HG02852 (cell line): ENCODE data around the gene STON1.
"Not testable (repeated sequence)": the region's sequence is repeated elsewhere in the genome, so short reads cannot be mapped to it uniquely, and the experiment has no call there.

Source experiments
- ATAC-seq: cut with Tn5 transposase; IDR thresholded peaks from one replicate; pipeline ENCODE4 v1.9.1; 2021; ENCODE audit warnings: mild to moderate bottlenecking, moderate library complexity; ENCODE audit not compliant: unreplicated experiment

The STON1 gene

DNA sequence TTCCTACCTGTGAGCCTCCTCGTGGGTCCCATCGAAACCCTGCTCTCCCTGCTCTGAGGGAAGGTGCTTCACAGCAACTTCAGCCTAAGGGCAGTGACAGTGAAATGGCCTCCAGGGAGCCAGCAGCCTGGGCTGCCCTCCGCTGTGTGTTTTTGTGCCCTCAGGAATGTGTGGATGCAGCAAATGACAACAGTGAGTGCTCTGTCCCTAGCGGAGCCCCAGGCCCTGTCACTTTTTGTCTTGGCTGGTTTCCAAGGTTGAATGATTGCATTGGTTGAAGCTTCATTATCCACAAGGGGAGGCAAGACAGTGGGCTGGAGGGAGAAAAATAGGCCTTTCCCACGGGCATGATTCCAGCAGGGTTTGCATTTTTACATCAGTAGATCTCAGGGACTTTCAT, 42.9 kb downstream of the STON1 start:
- ATAC-seq = no peak

DNA sequence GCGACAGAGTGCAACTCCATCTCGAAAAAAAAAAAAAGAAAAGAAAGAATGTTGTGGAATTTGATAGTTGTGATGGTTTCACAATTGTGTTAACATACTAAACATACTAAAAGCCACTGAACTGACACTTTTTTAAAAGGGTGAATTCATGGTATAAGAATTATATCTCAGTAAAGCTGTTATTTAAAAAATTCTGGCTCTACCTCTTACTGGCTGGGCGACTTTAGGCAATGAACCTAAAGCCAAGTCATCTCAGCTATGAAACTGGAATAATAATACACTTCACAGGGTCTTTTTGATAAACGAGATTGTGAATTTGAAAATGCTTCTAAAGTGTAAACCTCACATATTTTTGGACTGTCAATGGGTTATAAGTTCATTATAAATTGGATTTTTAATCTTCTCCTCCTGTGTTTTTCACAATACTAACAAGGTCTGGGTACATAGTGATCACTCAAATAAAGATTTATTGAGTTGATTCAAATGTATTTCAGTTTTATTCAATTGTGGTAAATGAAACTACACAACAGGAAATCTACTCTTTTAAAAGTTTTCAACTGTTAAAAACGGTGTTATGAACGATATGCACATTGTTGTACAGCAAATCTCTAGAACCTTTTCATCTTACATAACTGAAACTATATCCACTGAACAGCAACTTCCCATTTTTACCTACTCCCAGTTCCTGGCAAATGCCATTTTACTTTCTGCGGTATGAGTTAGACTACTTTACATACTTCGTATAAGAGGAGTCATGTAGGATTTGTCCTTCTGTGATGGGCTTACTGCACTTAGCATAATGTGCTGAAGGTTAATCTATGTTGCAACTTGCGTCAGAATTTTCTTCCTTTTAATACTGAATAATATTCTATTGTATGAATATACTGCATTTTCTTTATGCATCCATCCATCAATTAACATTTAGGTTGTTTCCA, 44.7 kb downstream of the STON1 start:
- no peak for ATAC-seq

DNA sequence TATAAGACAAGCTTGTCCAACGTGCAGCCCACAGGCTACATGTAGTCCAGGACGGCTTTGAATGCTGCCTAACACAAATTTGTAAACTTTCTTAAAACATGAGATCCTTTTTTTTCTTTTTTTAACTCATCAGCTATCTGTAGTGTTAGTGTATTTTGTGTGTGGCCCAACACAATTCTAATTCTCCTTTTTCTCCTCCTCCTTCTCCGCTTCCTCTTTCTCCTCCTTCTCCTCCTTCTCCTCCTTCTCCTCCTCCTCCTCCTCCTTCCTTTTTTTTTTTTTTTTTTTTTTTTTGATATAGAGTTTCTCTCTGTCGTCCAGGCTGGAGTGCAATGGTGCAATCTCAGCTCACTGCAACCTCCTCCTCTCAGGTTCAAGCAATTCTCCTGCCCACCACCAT, 48.4 kb downstream of the STON1 start:
- no peak for ATAC-seq

- ATAC-seq = no peak
Measured at GRCh38 chr2:48583961-48584360, 54.0 kb downstream of the STON1 start.

- no peak for ATAC-seq
Measured at GRCh38 chr2:48584551-48584950, 54.6 kb downstream of the STON1 start.

- no peak for ATAC-seq
Measured at GRCh38 chr2:48586433-48586832, 56.5 kb downstream of the STON1 start.

DNA sequence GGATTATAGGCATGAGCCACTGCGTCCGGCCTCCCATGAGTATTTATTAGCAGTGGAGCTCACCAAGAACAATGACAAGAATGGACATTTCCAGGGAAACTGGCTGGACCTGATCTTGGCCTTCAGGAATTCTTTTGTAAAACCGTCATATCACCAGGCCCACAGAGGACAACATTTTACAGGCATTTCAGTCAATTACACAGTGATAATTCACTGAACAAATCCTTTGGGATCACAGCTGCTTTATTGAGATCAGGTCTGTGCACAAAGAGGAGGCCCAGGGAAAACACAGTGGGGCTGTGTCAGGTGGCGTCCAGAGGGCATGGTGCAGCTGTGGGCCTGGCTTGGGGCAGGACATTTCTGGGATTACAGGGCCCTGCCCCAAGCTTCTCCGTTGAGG, 57.6 kb downstream of the STON1 start:
- ATAC-seq = no peak

DNA sequence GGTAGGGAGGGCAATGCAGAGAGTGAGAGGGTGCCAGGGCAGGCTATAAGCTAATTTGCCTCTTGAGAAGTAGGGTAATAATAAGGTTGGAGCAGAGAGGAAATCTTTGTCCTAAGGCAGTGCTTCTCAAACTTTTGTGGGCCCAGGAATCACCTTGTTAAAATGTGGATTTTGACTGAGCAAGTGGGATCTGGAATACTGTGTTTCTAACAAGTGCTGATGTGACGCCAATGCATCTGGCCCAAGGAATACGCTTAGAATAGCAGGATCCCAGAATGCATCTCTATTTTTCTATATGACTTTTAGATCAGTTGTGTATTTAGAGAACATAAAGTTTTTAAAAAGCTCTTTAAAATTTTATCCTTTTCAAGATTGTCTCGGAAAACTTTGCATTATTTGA, 58.0 kb downstream of the STON1 start:
- no peak for ATAC-seq

DNA sequence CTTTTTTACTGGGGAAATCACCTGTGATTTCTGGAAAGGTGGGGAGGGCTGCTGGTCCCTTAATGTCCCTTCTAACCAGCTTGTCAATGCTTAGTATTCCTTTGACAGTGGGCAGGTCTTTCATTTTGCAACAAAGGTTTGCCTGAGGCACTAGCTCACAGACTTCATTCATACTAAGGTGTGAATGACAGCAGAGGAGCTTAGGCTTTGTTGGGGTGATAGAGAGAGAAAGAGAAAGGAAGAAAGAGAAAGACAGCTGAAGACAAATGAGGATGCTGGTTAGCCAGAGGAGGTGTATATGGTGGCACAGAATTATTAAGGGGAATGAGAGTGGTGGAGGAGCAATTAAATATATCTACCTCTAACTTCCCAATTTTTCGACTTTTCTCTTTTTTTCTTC, 58.8 kb downstream of the STON1 start:
- no peak for ATAC-seq

DNA sequence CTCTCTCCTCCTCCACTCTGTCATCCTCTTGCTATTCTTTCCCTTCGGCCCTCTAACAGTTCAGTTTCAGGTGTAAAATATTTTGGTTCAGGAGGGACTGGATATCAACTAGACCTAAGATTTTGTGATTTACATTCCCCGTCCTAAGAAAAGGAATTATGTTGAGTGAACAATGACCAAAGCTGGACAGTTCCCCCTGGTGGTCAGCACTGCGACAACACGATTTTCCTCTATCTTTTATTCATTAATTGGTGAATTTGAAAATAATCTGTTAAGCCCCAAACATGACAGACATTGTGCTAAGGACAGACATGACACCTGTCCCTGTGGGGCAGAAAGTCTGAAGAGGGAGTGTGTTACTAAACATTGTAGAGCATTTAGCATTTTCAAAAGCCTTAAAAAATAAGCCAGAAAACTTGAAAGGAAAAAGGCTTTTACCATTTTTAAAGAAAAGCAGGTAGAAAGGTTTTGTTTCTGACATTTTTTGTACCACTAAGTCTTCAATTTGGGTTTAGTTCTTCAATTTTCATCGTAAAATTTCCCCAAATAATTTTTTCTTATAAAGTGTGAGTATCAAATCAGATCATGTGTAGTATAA, 59.3 kb downstream of the STON1 start:
- ATAC-seq = no peak

DNA sequence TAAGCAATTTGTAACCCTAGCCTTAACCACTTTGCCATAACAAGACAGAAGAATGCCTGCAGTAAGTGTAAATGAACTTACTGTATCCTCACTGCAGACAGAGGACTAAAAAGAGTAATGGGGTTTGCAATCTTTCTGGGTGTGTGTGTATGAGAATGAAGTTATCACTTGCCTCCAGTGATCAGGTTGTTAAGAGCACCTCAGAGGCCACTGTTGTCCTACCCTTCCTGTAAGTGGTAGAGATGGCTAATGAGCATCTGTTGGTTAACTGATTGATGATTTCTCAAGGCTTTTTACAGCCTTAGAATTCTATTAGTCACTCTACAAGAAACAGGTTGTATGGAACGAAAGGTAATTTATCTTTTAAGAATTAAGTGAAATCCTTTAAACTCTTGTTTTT, 60.1 kb downstream of the STON1 start:
- ATAC-seq = no peak

GRCh38 chr2:48592067-48592466, 62.1 kb downstream of the STON1 start:
- no peak for ATAC-seq

DNA sequence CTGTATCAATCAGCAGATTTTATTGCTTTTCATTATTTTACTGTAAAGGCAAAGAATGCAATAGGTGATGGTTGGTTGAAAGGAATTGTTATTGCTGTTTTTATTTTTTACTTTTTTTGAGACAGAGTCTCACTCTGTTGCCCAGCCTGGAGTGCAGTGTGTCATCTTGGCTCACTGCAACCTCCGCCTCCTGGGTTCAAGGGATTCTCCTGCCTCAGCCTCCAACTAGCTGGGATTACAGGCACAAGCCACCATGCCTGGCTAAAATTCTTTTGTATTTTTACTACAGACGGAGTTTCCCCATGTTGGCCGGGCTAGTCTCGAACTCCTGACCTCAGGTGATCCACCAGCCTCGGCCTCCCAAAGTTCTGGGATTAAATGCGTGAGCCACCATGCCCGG, 66.8 kb downstream of the STON1 start:
- ATAC-seq = not testable (repeated sequence)

DNA sequence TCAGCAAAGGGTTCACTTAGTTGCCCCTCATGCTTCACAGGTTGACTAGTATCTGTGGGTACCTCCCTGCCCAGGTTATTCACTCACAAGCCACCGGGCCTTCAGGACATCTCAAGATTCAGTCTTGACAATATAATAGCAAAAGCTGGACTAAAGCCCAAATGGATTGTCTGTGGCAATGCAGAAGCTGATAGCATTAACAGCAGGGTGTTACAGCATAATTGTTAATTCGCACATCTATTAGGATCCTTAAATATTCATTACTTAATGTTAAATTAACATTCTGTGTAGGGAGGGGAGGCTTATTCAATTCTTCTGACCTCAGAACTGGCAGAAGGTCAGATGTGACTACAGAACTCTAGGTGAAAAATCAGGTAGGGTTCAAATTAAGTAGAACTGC, 67.5 kb downstream of the STON1 start:
- no peak for ATAC-seq

- no peak for ATAC-seq
Measured at GRCh38 chr2:48600204-48600813, 70.4 kb downstream of the STON1 start.

DNA sequence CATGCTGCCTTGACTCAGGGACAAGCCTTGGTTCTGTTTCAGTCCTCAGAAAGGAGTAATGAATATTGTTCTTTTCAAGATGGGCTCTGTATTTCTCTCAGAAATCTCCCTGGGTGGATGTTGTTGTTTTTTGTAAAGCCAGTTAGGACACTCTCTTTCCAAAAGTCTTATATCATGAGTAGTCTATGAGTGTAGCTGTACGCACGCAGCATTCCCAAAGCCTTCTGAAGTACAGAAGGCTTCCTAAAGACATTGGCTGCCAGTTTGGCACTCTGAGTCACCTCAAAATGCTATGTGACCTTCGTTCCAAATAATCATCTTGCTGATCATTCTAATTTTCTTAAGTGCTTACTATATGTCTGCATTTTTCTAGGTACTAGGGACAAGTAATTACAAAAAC, 71.0 kb downstream of the STON1 start:
- ATAC-seq = no peak

DNA sequence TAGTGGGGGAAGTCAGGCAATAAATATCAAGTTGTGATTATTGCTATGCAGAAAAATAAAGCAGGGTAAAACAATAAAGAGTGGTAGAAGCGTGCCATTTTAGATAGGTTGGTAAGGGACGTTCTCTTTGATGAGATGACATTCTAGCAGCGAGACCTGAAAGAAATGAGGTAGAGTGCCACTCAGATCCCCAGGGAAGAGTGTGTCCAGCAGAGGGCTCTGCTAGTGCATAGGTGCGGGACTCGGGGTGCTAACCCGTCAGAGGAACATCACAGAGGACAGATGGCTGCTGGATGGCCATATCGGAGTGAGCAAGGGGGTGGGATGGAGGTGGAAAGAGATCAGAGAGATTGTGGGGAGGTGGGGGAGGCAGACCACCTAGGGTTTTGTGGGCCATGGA, 71.4 kb downstream of the STON1 start:
- no peak for ATAC-seq

DNA sequence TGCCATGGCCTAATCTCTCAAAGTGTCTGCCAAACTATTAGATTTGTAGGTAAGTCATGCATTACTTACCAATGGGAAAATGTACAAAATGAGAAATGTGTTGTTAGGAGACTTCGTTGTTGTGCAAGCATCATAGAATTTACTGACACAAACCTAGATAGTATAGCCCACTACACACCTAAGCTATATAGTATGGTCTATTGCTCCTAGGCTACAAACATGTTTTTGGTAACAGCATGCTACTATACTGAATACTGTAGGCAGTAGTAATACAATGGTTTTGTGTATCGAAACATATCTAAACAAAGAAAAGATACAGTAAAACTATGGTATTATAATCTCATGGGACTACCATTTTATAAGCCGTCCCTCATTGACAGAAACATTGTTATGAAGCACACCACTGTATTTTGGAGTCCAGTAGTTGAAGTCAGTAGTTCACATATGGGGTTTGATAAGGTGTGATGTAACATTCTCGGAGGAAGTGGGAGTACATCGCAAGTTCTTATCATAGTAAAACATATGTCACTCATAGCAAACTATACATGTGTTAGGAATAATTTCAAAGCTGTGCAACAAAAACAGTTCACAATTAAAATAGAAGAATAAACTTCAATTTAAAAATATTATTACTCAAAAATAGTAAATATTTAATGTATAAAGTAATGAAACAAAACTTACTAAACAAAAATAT, 75.7 kb downstream of the STON1 start:
- no peak for ATAC-seq

- no peak for ATAC-seq
Measured at GRCh38 chr2:48607307-48608014, 77.5 kb downstream of the STON1 start.

GRCh38 chr2:48613211-48613610, 83.3 kb downstream of the STON1 start:
- no peak for ATAC-seq

- not testable (repeated sequence) for ATAC-seq
Measured at GRCh38 chr2:48614581-48614980, 84.6 kb downstream of the STON1 start.
